HL-60 (cell line): ENCODE results near the gene ARID1B.

Source experiments
- POLR2AphosphoS5 ChIP-seq: IDR thresholded peaks from 2 replicates; pipeline ENCODE4 v1.6.1; 2012; ENCODE audit warnings: low read depth
- TF ChIP-seq, protein P1 (sequence below): IDR thresholded peaks from one replicate; pipeline ENCODE4 v1.5.1; 2011; ENCODE audit warnings: low read length, control low read depth, inconsistent platforms; ENCODE audit not compliant: insufficient read depth

DNA sequence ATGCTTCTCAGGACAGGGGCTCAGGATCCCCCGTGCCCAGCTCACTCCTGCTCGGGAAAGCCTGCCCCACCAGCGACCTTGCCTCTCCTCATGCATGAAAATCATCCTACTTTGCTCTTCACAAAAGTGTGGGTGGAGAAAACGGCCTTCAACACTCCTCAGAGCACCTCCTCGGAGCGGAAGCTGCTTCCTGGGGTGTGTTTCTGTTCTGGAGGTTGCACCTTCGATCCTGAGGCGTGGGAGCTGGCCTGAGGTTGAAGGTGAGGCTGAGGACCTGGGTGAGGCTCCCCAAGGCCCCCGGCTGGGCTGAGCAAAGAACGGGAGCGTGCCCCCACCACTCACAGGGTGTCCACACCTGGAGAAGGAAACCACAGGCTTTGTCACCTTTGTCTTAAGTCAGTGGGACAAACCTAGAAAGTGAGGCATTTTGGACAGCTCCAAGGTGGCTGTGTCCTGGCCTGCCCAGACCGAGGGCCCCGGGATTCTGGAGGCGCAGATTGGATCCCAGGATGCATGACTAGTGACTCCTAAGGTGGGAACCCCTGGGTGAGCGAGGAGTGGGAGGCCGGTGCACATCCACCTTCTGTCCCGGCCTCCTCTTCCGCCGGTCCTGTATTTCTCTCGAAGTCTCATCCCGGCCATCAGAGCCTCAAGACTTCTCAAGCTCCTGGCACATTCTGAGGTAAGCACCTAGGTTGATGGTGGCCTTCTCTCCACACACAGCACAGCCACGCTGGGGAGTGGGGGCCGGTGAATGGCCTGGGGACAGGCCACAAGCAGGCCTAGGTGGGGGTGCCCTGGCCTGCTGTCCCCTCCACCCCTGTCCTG lies 441.4 kb downstream of the ARID1B start:
- TF ChIP-seq, protein P1, sequence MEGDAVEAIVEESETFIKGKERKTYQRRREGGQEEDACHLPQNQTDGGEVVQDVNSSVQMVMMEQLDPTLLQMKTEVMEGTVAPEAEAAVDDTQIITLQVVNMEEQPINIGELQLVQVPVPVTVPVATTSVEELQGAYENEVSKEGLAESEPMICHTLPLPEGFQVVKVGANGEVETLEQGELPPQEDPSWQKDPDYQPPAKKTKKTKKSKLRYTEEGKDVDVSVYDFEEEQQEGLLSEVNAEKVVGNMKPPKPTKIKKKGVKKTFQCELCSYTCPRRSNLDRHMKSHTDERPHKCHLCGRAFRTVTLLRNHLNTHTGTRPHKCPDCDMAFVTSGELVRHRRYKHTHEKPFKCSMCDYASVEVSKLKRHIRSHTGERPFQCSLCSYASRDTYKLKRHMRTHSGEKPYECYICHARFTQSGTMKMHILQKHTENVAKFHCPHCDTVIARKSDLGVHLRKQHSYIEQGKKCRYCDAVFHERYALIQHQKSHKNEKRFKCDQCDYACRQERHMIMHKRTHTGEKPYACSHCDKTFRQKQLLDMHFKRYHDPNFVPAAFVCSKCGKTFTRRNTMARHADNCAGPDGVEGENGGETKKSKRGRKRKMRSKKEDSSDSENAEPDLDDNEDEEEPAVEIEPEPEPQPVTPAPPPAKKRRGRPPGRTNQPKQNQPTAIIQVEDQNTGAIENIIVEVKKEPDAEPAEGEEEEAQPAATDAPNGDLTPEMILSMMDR: no peak
- no peak for TF ChIP-seq POLR2AphosphoS5
